K562 (cell line): ENCODE results near the gene SACM1L. TPM values are rescaled to one million over a fixed set of nuclear protein-coding genes. Genes with fewer than 3 reads are reported as not detected.
A peak's percentile ranks its signal among the peaks of the same experiment; 100 is the strongest.

ENCODE experiments used
- CBX3 ChIP-seq, 2 experiments: IDR thresholded peaks; 1 replicate in 1 of 2; 2 replicates in 1 of 2; pipeline ENCODE4 v1.6.1; 2012; ENCODE audit warnings: inconsistent platforms in 2 of 2, low read length in 2 of 2, borderline replicate concordance in 1 of 2, control low read depth in 1 of 2
- CHCHD3 ChIP-seq: fragments of 250-450 bp; sonication (Bioruptor Pico); IDR thresholded peaks from 2 replicates; pipeline ENCODE4 v2.1.2; 2022; ENCODE audit warnings: mild to moderate bottlenecking
- GABPB1 ChIP-seq: sonication (generic); formaldehyde crosslinking; IDR thresholded peaks from 2 replicates; pipeline ENCODE4 v1.8.0; 2022; ENCODE audit warnings: mild to moderate bottlenecking, missing genetic modification reagents
- KLF1 ChIP-seq: fragments of 450-650 bp; IDR thresholded peaks from 2 replicates; pipeline ENCODE4 v1.6.1; 2016; ENCODE audit warnings: missing genetic modification characterization, missing compliant biosample characterization
- NFE2 ChIP-seq: IDR thresholded peaks from 2 replicates; pipeline ENCODE4 v1.6.1; 2014; ENCODE audit warnings: antibody characterized with exemption, low read depth
- NFIC ChIP-seq: fragments of 450-650 bp; IDR thresholded peaks from 2 replicates; pipeline ENCODE4 v1.6.1; 2017; ENCODE audit warnings: mild to moderate bottlenecking, inconsistent platforms
- OTX1 ChIP-seq: fragments of 450-650 bp; formaldehyde crosslinking; IDR thresholded peaks from 2 replicates; pipeline ENCODE4 v1.4.0; 2022; ENCODE audit warnings: mild to moderate bottlenecking
- POU5F1 ChIP-seq: fragments of 150-350 bp; IDR thresholded peaks from 2 replicates; pipeline ENCODE4 v1.6.1; 2014; ENCODE audit warnings: borderline replicate concordance, low read length, low read depth, mild to moderate bottlenecking; ENCODE audit not compliant: partially characterized antibody
- RFX7 ChIP-seq: fragments of 250-450 bp; sonication (Bioruptor Pico); IDR thresholded peaks from 2 replicates; pipeline ENCODE4 v1.5.1; 2021; ENCODE audit warnings: mild to moderate bottlenecking
- SAFB2 ChIP-seq: fragments of 200-400 bp; formaldehyde crosslinking; IDR thresholded peaks from 2 replicates; pipeline ENCODE4 v1.6.1; 2018; ENCODE audit warnings: borderline replicate concordance, low read length, low read depth, moderate library complexity; ENCODE audit not compliant: severe bottlenecking
- SOX6 ChIP-seq: fragments of 450-650 bp; IDR thresholded peaks from 2 replicates; pipeline ENCODE4 v1.6.1; 2014; ENCODE audit warnings: mild to moderate bottlenecking
- SPI1 ChIP-seq: IDR thresholded peaks from 2 replicates; pipeline ENCODE4 v1.6.1; 2011; ENCODE audit warnings: low read depth, low read length, control low read depth, borderline replicate concordance
- SRF ChIP-seq, 2 experiments: fragments of 250-450, 450-650 bp in 1 of 2; sonication (Bioruptor Pico) in 1 of 2; sonication (generic) in 1 of 2; formaldehyde crosslinking; IDR thresholded peaks; 2 replicates each; pipeline versions ENCODE4 v1.5.0 to v1.5.1; 2020 to 2022; ENCODE audit warnings: mild to moderate bottlenecking in 1 of 2, missing genetic modification reagents in 1 of 2
- SRSF9 ChIP-seq: fragments of 200-400 bp; formaldehyde crosslinking; IDR thresholded peaks from 2 replicates; pipeline ENCODE4 v1.6.1; 2017; ENCODE audit warnings: low read depth, low read length, borderline replicate concordance
- TEAD4 ChIP-seq, 2 experiments: sonication (generic) in 1 of 2; formaldehyde crosslinking in 1 of 2; IDR thresholded peaks; 2 replicates each; pipeline versions ENCODE4 v1.6.1 to v1.8.0; 2012 to 2022; ENCODE audit warnings: borderline replicate concordance in 1 of 2, inconsistent platforms in 1 of 2, low read length in 1 of 2, mild to moderate bottlenecking in 1 of 2, missing genetic modification reagents in 1 of 2
- TOE1 ChIP-seq, 2 experiments: fragments of 450-650 bp in 1 of 2; sonication (generic) in 1 of 2; formaldehyde crosslinking in 1 of 2; IDR thresholded peaks; 2 replicates each; pipeline versions ENCODE4 v1.7.1 to v1.8.0; 2016 to 2022; ENCODE audit warnings: borderline replicate concordance in 2 of 2, mild to moderate bottlenecking in 2 of 2, antibody characterized with exemption in 1 of 2, inconsistent platforms in 1 of 2, low read depth in 1 of 2, missing genetic modification reagents in 1 of 2, moderate library complexity in 1 of 2
- ZBTB1 ChIP-seq: sonication (generic); formaldehyde crosslinking; IDR thresholded peaks from 2 replicates; pipeline ENCODE4 v1.8.1; 2023; ENCODE audit warnings: missing genetic modification reagents, low read depth, mild to moderate bottlenecking, borderline replicate concordance
- ZNF140 ChIP-seq: fragments of 250-450 bp; sonication (Bioruptor Pico); IDR thresholded peaks from 2 replicates; pipeline ENCODE4 v1.8.0; 2021; ENCODE audit warnings: moderate library complexity, mild to moderate bottlenecking, inconsistent platforms
- ZNF174 ChIP-seq: fragments of 250-450 bp; sonication (Bioruptor Pico); IDR thresholded peaks from 2 replicates; pipeline ENCODE4 v1.4.0; 2020; ENCODE audit warnings: mild to moderate bottlenecking
- ZNF778 ChIP-seq: fragments of 450-650 bp; formaldehyde crosslinking; IDR thresholded peaks from 2 replicates; pipeline ENCODE4 v1.4.0; 2020; ENCODE audit warnings: mild to moderate bottlenecking, moderate library complexity
- polyA plus RNA-seq, 8 experiments: library from polyadenylated mRNA; depleted of rRNA in 4 of 8; stranded (reverse) in 5 of 8; unstranded in 3 of 8; fragments of >200 nt; fragmentation: Nextera tagmentation in 2 of 8; fragmentation: Illumina TruSeq in 1 of 8; extraction: Ambion mirVana in 2 of 8; extraction: Trizol in 1 of 8; gene quantifications; 2 replicates each; pipeline versions ENCODE4 v1.2.1 to v1.2.3, GENCODE V29; 2011 to 2014; ENCODE audit warnings: inconsistent platforms in 1 of 8, missing spikeins in 1 of 8
- total RNA-seq, 7 experiments: library from RNA; depleted of rRNA in 6 of 7; stranded (reverse); fragments of >200 nt in 6 of 7; fragmentation: Illumina TruSeq in 2 of 7; extraction: Trizol in 2 of 7; gene quantifications; 2 replicates each; pipeline versions ENCODE4 v1.2.1 to v1.2.3, GENCODE V29; 2011 to 2021; ENCODE audit warnings: low replicate concordance in 1 of 7
- TF ChIP-seq, protein P1 (sequence below): sonication (generic); formaldehyde crosslinking; IDR thresholded peaks from 2 replicates; pipeline ENCODE4 v1.8.0; 2023; ENCODE audit warnings: mild to moderate bottlenecking, missing genetic modification reagents
- TF ChIP-seq, protein P2 (sequence below): fragments of 250-450 bp; sonication (Bioruptor Pico); IDR thresholded peaks from 2 replicates; pipeline ENCODE4 v1.4.0; 2020; ENCODE audit warnings: borderline replicate concordance

Gene SACM1L
- total and polyA plus RNA-seq, 9 of the 15 experiments (the other 6 are each of a cell fraction or from before 2014, with no cell fraction given) = 25.7 to 67.2 (median 40.3) TPM

GRCh38 chr3:45656575-45657363 is 32.4 kb upstream of the SACM1L start (continued):
- TF ChIP-seq, protein P1, sequence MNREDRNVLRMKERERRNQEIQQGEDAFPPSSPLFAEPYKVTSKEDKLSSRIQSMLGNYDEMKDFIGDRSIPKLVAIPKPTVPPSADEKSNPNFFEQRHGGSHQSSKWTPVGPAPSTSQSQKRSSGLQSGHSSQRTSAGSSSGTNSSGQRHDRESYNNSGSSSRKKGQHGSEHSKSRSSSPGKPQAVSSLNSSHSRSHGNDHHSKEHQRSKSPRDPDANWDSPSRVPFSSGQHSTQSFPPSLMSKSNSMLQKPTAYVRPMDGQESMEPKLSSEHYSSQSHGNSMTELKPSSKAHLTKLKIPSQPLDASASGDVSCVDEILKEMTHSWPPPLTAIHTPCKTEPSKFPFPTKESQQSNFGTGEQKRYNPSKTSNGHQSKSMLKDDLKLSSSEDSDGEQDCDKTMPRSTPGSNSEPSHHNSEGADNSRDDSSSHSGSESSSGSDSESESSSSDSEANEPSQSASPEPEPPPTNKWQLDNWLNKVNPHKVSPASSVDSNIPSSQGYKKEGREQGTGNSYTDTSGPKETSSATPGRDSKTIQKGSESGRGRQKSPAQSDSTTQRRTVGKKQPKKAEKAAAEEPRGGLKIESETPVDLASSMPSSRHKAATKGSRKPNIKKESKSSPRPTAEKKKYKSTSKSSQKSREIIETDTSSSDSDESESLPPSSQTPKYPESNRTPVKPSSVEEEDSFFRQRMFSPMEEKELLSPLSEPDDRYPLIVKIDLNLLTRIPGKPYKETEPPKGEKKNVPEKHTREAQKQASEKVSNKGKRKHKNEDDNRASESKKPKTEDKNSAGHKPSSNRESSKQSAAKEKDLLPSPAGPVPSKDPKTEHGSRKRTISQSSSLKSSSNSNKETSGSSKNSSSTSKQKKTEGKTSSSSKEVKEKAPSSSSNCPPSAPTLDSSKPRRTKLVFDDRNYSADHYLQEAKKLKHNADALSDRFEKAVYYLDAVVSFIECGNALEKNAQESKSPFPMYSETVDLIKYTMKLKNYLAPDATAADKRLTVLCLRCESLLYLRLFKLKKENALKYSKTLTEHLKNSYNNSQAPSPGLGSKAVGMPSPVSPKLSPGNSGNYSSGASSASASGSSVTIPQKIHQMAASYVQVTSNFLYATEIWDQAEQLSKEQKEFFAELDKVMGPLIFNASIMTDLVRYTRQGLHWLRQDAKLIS (CRISPR knock-in tag) = no peak
- TF ChIP-seq SAFB2 = no peak
- TF ChIP-seq SPI1 = no peak
- 0 out of 3 replicates have a peak, but pooled peaks of 1 of the 2 experiments have one; percentile 25 for TF ChIP-seq CBX3 (IDR thresholded peaks at IDR 0.05; ENCODE audit: borderline replicate concordance in 1 of 2, low read length in 2 of 2)
- TF ChIP-seq GABPB1 (CRISPR knock-in tag) = peak; percentile 40; the same call in 1 of the 2 replicates
- TF ChIP-seq TOE1 (IDR thresholded peaks at IDR 0.05; ENCODE audit: borderline replicate concordance) = no peak
- TF ChIP-seq TOE1 (CRISPR knock-in tag; IDR thresholded peaks at IDR 0.05; ENCODE audit: borderline replicate concordance, low read depth) = no peak
- no peak for TF ChIP-seq ZNF778 (CRISPR knock-in tag)
- TF ChIP-seq OTX1 (CRISPR knock-in tag) = no peak
- no peak for TF ChIP-seq ZNF174 (CRISPR knock-in tag)
- 0 out of 2 replicates have a peak, but pooled peaks have one; percentile 28 for TF ChIP-seq ZBTB1 (CRISPR knock-in tag)
- no peak for TF ChIP-seq CHCHD3
- peak; percentile 38; the same call in 1 of the 2 replicates for TF ChIP-seq NFE2
- no peak for TF ChIP-seq TEAD4 (IDR thresholded peaks at IDR 0.05; ENCODE audit: low read length)
- TF ChIP-seq TEAD4 (CRISPR knock-in tag; IDR thresholded peaks at IDR 0.05; ENCODE audit: borderline replicate concordance) = no peak
- TF ChIP-seq KLF1 (tag) = no peak
- TF ChIP-seq ZNF140 (CRISPR knock-in tag) = no peak
- no peak for TF ChIP-seq SRSF9
- TF ChIP-seq NFIC = no peak
- TF ChIP-seq SOX6 = peak; percentile 46; the same call in 1 of the 2 replicates
- TF ChIP-seq, protein P2, sequence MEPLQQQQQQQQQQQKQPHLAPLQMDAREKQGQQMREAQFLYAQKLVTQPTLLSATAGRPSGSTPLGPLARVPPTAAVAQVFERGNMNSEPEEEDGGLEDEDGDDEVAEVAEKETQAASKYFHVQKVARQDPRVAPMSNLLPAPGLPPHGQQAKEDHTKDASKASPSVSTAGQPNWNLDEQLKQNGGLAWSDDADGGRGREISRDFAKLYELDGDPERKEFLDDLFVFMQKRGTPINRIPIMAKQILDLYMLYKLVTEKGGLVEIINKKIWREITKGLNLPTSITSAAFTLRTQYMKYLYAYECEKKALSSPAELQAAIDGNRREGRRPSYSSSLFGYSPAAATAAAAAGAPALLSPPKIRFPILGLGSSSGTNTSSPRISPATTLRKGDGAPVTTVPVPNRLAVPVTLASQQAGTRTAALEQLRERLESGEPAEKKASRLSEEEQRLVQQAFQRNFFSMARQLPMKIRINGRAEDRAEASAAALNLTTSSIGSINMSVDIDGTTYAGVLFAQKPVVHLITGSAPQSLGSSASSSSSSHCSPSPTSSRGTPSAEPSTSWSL = no peak
- TF ChIP-seq SRF (CRISPR knock-in tag; IDR thresholded peaks at IDR 0.05) = no peak
- TF ChIP-seq POU5F1 = no peak
- no peak for TF ChIP-seq RFX7 (CRISPR knock-in tag)
